ENCODE data around the gene FCSK.
A peak's percentile ranks its signal among the peaks of the same experiment; 100 is the strongest.
"Not testable (repeated sequence)": the region's sequence is repeated elsewhere in the genome, so short reads cannot be mapped to it uniquely, and the experiment has no call there.

Gene FCSK

GRCh38 chr16:70454222-70455034, at the start of gene FCSK:
Gene FCSK (plus strand): TSS chr16:70454595. CDS start chr16:70463191, 8,596 bp downstream.
- no peak for DNase-seq (ENCODE audit: low read depth, low spot score)
- peak within 1 kb of the TSS; percentile 70 for H3K27ac ChIP-seq

- not testable (repeated sequence) for H3K27ac ChIP-seq; DNase-seq (ENCODE audit: low read depth, low spot score)
Measured at GRCh38 chr16:70406104-70406503, 48.3 kb upstream of the FCSK start.

- no peak overlapping the region for H3K27ac ChIP-seq
- no peak for DNase-seq (ENCODE audit: low read depth, low spot score)
Measured at GRCh38 chr16:70407811-70408274, 46.6 kb upstream of the FCSK start.

GRCh38 chr16:70410734-70411133, 43.7 kb upstream of the FCSK start:
- no peak overlapping the region for H3K27ac ChIP-seq
- no peak for DNase-seq (ENCODE audit: low read depth, low spot score)

GRCh38 chr16:70412385-70412784, 42.0 kb upstream of the FCSK start:
- no peak overlapping the region for H3K27ac ChIP-seq
- no peak for DNase-seq (ENCODE audit: low read depth, low spot score)

- not testable (repeated sequence) for DNase-seq (ENCODE audit: low read depth, low spot score); H3K27ac ChIP-seq
Measured at GRCh38 chr16:70413572-70413971, 40.8 kb upstream of the FCSK start.

- DNase-seq (ENCODE audit: low read depth, low spot score), result no peak
- no peak overlapping the region for H3K27ac ChIP-seq
Measured at GRCh38 chr16:70416748-70417616, 37.4 kb upstream of the FCSK start.

- H3K27ac ChIP-seq, result no peak overlapping the region
- DNase-seq (ENCODE audit: low read depth, low spot score), result no peak
Measured at GRCh38 chr16:70417661-70418060, 36.7 kb upstream of the FCSK start.

- no peak overlapping the region for H3K27ac ChIP-seq
- no peak for DNase-seq (ENCODE audit: low read depth, low spot score)
Measured at GRCh38 chr16:70418274-70418992, 36.0 kb upstream of the FCSK start.

GRCh38 chr16:70418993-70419318, 35.4 kb upstream of the FCSK start:
- DNase-seq (ENCODE audit: low read depth, low spot score), result no peak
- no peak overlapping the region for H3K27ac ChIP-seq

- no peak for DNase-seq (ENCODE audit: low read depth, low spot score)
- no peak overlapping the region for H3K27ac ChIP-seq
Measured at GRCh38 chr16:70419384-70420327, 34.7 kb upstream of the FCSK start.

GRCh38 chr16:70421014-70421413, 33.4 kb upstream of the FCSK start:
- DNase-seq (ENCODE audit: low read depth, low spot score), result no peak
- no peak overlapping the region for H3K27ac ChIP-seq

- no peak overlapping the region for H3K27ac ChIP-seq
- DNase-seq (ENCODE audit: low read depth, low spot score), result no peak
Measured at GRCh38 chr16:70421473-70422311, 32.7 kb upstream of the FCSK start.

GRCh38 chr16:70422543-70422942, 31.9 kb upstream of the FCSK start:
- H3K27ac ChIP-seq, result no peak overlapping the region
- no peak for DNase-seq (ENCODE audit: low read depth, low spot score)

- no peak for DNase-seq (ENCODE audit: low read depth, low spot score)
Measured at GRCh38 chr16:70427786-70428177, 26.6 kb upstream of the FCSK start.

GRCh38 chr16:70428178-70428998, 26.0 kb upstream of the FCSK start:
- DNase-seq (ENCODE audit: low read depth, low spot score), result peak; percentile 48

More at GRCh38 chr16:70427786-70428177, 26.6 kb upstream of the FCSK start:
- H3K27ac ChIP-seq, result no peak overlapping the region

GRCh38 chr16:70429888-70430666, 24.3 kb upstream of the FCSK start:
- no peak overlapping the region for H3K27ac ChIP-seq

More at GRCh38 chr16:70428178-70428998, 26.0 kb upstream of the FCSK start:
- no peak overlapping the region for H3K27ac ChIP-seq

More at GRCh38 chr16:70429888-70430666, 24.3 kb upstream of the FCSK start:
- DNase-seq (ENCODE audit: low read depth, low spot score), result no peak

Measured in epithelial cell of prostate (primary cell).